Anterior cingulate cortex (tissue), 58 donors: ENCODE results near the gene ELK4.

Experiments
- DNase-seq, 58 donors: peaks; one replicate each; lab custom pipeline; 2025; lab: John Stamatoyannopoulos, UW

ELK4 gene

GRCh38 chr1:205632669-205633169, 908 bp upstream of the ELK4 start:
- no peak for DNase-seq

- DNase-seq: peak in 45 of 58 donors; percentile 7 to 70 (median 50)
Observed at GRCh38 chr1:205631010-205631767, 622 bp downstream of the ELK4 start.

- no peak for DNase-seq
Observed at GRCh38 chr1:205630651-205631009, 1.2 kb downstream of the ELK4 start.

- DNase-seq: no peak
Observed at GRCh38 chr1:205630241-205630640, 1.6 kb downstream of the ELK4 start.

GRCh38 chr1:205629751-205630150, 2.1 kb downstream of the ELK4 start:
- DNase-seq: no peak

GRCh38 chr1:205627956-205628355, 3.9 kb downstream of the ELK4 start:
- no peak for DNase-seq

GRCh38 chr1:205626216-205626615, 5.6 kb downstream of the ELK4 start:
- DNase-seq: no peak

- DNase-seq: no peak
Observed at GRCh38 chr1:205623646-205624045, 8.2 kb downstream of the ELK4 start.

- no peak for DNase-seq
Observed at GRCh38 chr1:205620269-205620668, 11.5 kb downstream of the ELK4 start.

GRCh38 chr1:205619376-205619775, 12.4 kb downstream of the ELK4 start:
- DNase-seq: no peak

- DNase-seq: no peak
Observed at GRCh38 chr1:205616563-205617293, 15.1 kb downstream of the ELK4 start.

GRCh38 chr1:205615789-205616188, 16.0 kb downstream of the ELK4 start:
- no peak for DNase-seq

GRCh38 chr1:205613854-205614412, 17.9 kb downstream of the ELK4 start:
- DNase-seq: no peak

- no peak for DNase-seq
Observed at GRCh38 chr1:205612556-205612955, 19.3 kb downstream of the ELK4 start.

- no peak for DNase-seq
Observed at GRCh38 chr1:205612104-205612503, 19.7 kb downstream of the ELK4 start.

GRCh38 chr1:205610901-205611466, 20.8 kb downstream of the ELK4 start:
- DNase-seq: no peak

GRCh38 chr1:205610036-205610435, 21.8 kb downstream of the ELK4 start:
- DNase-seq: no peak

- DNase-seq: no peak
Observed at GRCh38 chr1:205604825-205605505, 26.8 kb downstream of the ELK4 start.

- no peak for DNase-seq
Observed at GRCh38 chr1:205604059-205604458, 27.8 kb downstream of the ELK4 start.

GRCh38 chr1:205601205-205601604, 30.6 kb downstream of the ELK4 start:
- DNase-seq: no peak

- DNase-seq: no peak
Observed at GRCh38 chr1:205600085-205600484, 31.7 kb downstream of the ELK4 start.
